Pancreas (tissue), 10 donors: Measurements from ENCODE around the gene XK. TPM values are rescaled to one million over a fixed set of nuclear protein-coding genes. Genes with fewer than 3 reads are reported as not detected.

Experiments used
- ATAC-seq, 4 donors: fragments of 200-7000 bp; cut with Tn5 transposase; one replicate each; pipeline versions ENCODE4 v1.8.0 to v1.9.1; 2020; ENCODE audit warnings: mild to moderate bottlenecking in 4 of 4, moderate library complexity in 4 of 4
- DNase-seq, 6 donors: peaks; one replicate each; pipeline ENCODE4 v3.0.0-alpha.2; 2020
- FAIRE-seq: peaks from 2 replicates; lab custom pipeline; 2012; peaks lifted over from hg19 to GRCh38; lab: Jason Lieb, UNC
- H3K27ac ChIP-seq, 4 donors: fragments of 200-600 bp; sonication (generic); 1 replicate in 3 of 4; 2 replicates in 1 of 4; pipeline versions ENCODE4 v1.5.0 to v1.8.0; 2020
- H3K27me3 ChIP-seq, 4 donors: fragments of 200-600 bp; one replicate each; pipeline ENCODE4 v1.8.0; 2021
- H3K36me3 ChIP-seq, 3 donors: fragments of 200-600 bp; sonication (generic) in 1 of 3; one replicate each; pipeline versions ENCODE4 v1.5.0 to v1.8.0; 2020 to 2021
- H3K4me1 ChIP-seq, 3 donors: fragments of 200-600 bp; one replicate each; pipeline ENCODE4 v1.8.0; 2021
- H3K4me3 ChIP-seq, 4 donors: fragments of 200-600 bp; sonication (generic) in 2 of 4; one replicate each; pipeline versions ENCODE4 v1.5.0 to v1.8.0; 2020 to 2021
- H3K9me3 ChIP-seq, 4 donors: fragments of 200-600 bp; one replicate each; pipeline ENCODE4 v1.8.0; 2021
- WGBS, 2 donors: extraction: QIAGEN DNeasy Blood & Tissue Kit; methylation state at CpG; one replicate each; pipeline ENCODE4 v1.1.7; 2013; 5-methylcytosine and 5-hydroxymethylcytosine counted together
- intact Hi-C, 3 donors: fragments of 100-400 bp; cut with DNase I; formaldehyde crosslinking; loops; one replicate each; pipeline versions ENCODE4 v1.11.1 to v1.14.2; 2022
- polyA plus RNA-seq, 2 donors: library from polyadenylated mRNA; stranded (reverse); fragments of 200-250 nt; gene quantifications; one replicate each; pipeline ENCODE4 v1.2.3, GENCODE V29; 2013
- total RNA-seq, 6 donors: library from RNA; stranded (reverse); fragmentation: NEBNext Ultra II Directional in 4 of 6; extraction: Animal tissue kit (Norgen Biotek cat#: 25700) in 4 of 6; gene quantifications; one replicate each; pipeline versions ENCODE4 v1.2.1 to v1.2.4, GENCODE V29; 2021 to 2023
- TF ChIP-seq, protein P1 (sequence below), 4 donors: fragments of 200-600 bp; sonication (generic) in 3 of 4; IDR thresholded peaks; one replicate each; pipeline versions ENCODE4 v1.5.0 to v1.8.0; 2021; ENCODE audit warnings: antibody characterized with exemption in 4 of 4
- donor health status: healthy with polysubstance abuse.
- donor health status: DM: no; HTN: no; CAD: no; lungs with moderate emphysema.
- donor health status: DM: no; HTN: no; CAD: no.
- donor health status: control.
- donor health status: control.
- donor health status: Bipolar disorder and iron deficiency.
- donor health status: DM: yes; HTN: yes; CAD: no.
- donor health status: DM: no; HTN: no; CAD: no.
- donor health status: DM: no; HTN: no; CAD: no.
- donor health status: DM: yes; HTN: yes; CAD: no.

Gene XK
- total and polyA plus RNA-seq, 8 donors, result 1.2 to 5.4 (median 3.9) TPM

DNA sequence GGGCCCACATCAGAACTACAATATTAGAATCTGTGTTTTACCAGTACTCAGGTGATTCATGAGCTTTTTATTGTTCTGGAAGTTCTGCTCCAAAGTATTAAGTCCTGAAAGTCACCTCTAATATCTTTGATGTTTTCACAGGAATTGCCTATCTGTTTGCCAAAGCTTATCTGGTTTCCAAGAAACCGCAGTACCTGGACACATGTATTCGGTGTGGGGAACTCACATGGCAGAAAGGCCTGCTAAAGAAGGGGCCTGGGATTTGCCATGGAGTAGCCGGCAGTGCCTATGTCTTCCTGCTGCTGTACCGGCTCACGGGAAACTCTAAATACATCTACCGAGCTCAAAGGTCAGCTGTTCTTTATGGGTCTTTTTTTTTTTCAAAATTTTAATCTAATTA is 18.4 kb upstream of the XK start:
- intact Hi-C loops, result no loop called here
- ATAC-seq (peak; percentile 72 to 91 (median 88)), FAIRE-seq (no peak), DNase-seq (peak in 3 of 6 donors; percentile 13 to 48 (median 32))
- Histone ChIP-seq H3K9me3 (no peaks in the 10 kb centered on the region), H3K27ac (peak overlapping the region in 2 of 4 donors; percentile 30 to 40), H3K4me3 (no peak overlapping the region), H3K27me3 (no peaks in the 10 kb centered on the region), H3K4me1 (peaks cover 0 to 8% (median 3%) of the 10 kb centered on the region in 3 donors), H3K36me3 (no peaks in the 10 kb centered on the region)
- WGBS, 2 donors, result 31 to 42% methylated on average over 6 of the region's 6 CpGs
- TF ChIP-seq, protein P1, sequence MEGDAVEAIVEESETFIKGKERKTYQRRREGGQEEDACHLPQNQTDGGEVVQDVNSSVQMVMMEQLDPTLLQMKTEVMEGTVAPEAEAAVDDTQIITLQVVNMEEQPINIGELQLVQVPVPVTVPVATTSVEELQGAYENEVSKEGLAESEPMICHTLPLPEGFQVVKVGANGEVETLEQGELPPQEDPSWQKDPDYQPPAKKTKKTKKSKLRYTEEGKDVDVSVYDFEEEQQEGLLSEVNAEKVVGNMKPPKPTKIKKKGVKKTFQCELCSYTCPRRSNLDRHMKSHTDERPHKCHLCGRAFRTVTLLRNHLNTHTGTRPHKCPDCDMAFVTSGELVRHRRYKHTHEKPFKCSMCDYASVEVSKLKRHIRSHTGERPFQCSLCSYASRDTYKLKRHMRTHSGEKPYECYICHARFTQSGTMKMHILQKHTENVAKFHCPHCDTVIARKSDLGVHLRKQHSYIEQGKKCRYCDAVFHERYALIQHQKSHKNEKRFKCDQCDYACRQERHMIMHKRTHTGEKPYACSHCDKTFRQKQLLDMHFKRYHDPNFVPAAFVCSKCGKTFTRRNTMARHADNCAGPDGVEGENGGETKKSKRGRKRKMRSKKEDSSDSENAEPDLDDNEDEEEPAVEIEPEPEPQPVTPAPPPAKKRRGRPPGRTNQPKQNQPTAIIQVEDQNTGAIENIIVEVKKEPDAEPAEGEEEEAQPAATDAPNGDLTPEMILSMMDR (IDR thresholded peaks at IDR 0.05), result no peak

DNA sequence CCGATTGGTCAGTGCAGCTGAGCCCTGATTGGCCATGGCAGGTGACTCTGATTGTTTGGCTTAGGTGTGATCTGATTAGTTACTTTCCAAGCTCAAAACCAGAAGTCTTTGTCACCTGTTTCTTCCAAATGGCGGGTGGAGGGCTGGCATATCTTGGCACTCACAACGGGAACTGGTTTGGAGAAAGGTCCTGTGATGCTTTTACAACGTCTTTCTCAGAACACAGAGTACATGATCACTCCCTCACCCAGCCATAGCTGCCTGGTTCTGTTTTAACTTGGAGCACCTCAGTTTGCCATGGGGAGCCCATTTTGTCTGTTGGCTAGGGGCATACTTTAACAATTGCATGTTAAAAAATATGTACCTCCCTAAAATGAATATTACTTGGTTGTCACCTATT is 13.0 kb upstream of the XK start:
- intact Hi-C loops, result no loop called here
- peaks cover 0 to 1% (median 0%) of the 10 kb centered on the region in 3 donors for H3K4me1 ChIP-seq
- WGBS, 2 donors, result 44 to 82% methylated on average over 4 of the region's 4 CpGs
- no peaks in the 10 kb centered on the region for H3K9me3 ChIP-seq
- no peak for DNase-seq
- ATAC-seq, result no peak
- H3K36me3 ChIP-seq, result no peaks in the 10 kb centered on the region
- H3K27me3 ChIP-seq, result peaks cover 0 to 11% (median 0%) of the 10 kb centered on the region in 4 donors
- TF ChIP-seq, protein P1 (IDR thresholded peaks at IDR 0.05), result no peak
- no peak overlapping the region for H3K27ac ChIP-seq
- no peak for FAIRE-seq
- H3K4me3 ChIP-seq, result no peak overlapping the region

DNA sequence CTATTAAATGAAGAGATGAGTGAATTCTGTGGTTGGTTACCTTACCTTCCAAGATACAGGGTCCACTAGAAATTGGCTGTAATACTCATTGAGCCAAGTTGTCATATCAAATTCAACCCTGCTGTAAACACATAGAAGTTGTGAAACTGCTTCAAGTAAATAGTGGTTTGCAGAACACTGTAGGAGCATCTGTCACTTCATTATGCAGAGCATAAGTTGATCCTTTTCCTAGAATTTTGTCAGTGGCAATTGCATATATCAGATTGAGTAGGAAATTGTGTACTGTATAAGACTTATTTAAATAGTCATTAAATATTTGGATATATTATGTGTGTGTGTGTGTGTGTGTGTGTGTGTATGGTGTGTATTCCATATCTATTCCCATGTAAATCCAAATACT is 8.8 kb upstream of the XK start:
- Histone ChIP-seq H3K27ac (no peak overlapping the region), H3K9me3 (no peaks in the 10 kb centered on the region), H3K4me1 (peaks cover 0 to 6% (median 3%) of the 10 kb centered on the region in 3 donors), H3K27me3 (peaks cover 0 to 11% (median 1%) of the 10 kb centered on the region in 4 donors), H3K4me3 (no peak overlapping the region), H3K36me3 (no peaks in the 10 kb centered on the region)
- intact Hi-C loops, result no loop called here
- TF ChIP-seq, protein P1 (IDR thresholded peaks at IDR 0.05), result no peak
- peak; percentile 74 for FAIRE-seq
- DNase-seq, result no peak
- no peak for ATAC-seq

DNA sequence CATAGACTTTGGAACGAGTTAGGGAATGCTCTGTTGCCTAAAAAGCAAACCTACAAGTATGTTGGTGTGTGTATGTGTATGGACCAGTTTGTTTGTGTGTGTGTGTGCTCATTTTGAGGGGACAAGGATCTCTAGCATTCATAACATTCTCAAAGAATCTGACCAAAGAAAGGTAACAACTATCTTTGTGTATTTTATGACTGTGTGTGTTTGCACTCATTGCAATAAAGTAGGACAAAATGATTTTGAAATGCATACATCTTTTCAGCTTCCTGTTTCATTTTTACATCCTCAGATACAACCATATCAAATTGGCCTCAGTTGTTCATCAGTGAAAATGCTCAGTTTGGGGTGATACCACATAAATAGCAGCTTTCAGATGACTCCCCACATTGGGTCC is 8.3 kb upstream of the XK start:
- H3K27ac ChIP-seq, result no peak overlapping the region
- peak; percentile 85 for FAIRE-seq

DNA sequence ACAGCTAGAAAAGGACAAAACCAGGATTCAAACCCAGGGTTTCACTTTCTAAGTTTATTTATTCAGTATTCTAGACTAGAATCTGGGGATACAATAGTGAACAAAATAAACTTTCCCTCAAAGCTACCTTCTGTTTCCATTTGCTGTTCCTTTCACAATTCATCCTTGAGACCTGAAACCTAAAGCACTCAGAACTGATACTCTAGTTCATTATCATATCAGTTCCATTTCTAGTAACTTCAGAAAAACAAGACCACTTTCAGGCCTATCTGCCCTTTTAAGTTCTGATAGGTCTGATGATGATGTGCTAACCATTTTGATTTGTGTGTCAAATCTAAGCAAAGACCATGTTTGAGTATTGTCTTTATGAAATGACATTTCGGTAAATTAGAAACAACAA is 7.8 kb upstream of the XK start:
- peak; percentile 68 for FAIRE-seq
- Histone ChIP-seq H3K4me3 (no peak overlapping the region), H3K36me3 (no peaks in the 10 kb centered on the region), H3K9me3 (no peaks in the 10 kb centered on the region), H3K27me3 (peaks cover 0 to 13% (median 3%) of the 10 kb centered on the region in 4 donors), H3K27ac (no peak overlapping the region), H3K4me1 (peaks cover 0 to 6% (median 3%) of the 10 kb centered on the region in 3 donors)
- no peak for DNase-seq
- TF ChIP-seq, protein P1 (IDR thresholded peaks at IDR 0.05), result no peak
- WGBS, 2 donors, result 86 to 87% methylated on average over 1 of the region's 1 CpG
- ATAC-seq, result no peak
- intact Hi-C loops, result no loop called here

More for the DNA sequence above, 8.3 kb upstream of the XK start:
- ATAC-seq (no peak), DNase-seq (no peak)
- TF ChIP-seq, protein P1 (IDR thresholded peaks at IDR 0.05), result no peak
- intact Hi-C loops, result no loop called here
- Histone ChIP-seq H3K36me3 (no peaks in the 10 kb centered on the region), H3K4me1 (peaks cover 0 to 6% (median 3%) of the 10 kb centered on the region in 3 donors), H3K4me3 (no peak overlapping the region), H3K9me3 (no peaks in the 10 kb centered on the region), H3K27me3 (peaks cover 0 to 11% (median 1%) of the 10 kb centered on the region in 4 donors)
- 44 to 66% methylated on average over 1 of the region's 1 CpG for WGBS, 2 donors
